ENCODE measurements around the gene PLCB4.

Gene PLCB4

DNA sequence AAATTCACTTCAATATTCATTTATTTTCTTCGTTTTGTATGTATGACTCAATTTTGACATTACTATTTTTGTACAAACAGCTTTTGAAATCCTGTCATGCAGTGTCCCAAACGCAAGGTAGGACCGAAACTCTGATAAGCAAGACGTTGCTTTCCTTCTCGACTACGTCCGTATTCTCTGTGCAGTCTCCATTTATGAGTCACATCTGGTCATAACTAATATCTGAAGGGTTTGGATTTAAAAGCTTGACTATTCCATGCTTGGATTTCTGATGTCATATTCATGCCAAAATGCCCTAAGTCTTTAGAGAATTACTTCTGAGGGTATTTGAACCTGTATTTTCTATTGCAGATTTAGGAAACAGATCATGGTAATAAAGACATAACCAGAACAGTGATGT, 407.8 kb downstream of the PLCB4 start:
- no peak for DNase-seq

GRCh38 chr20:9478771-9479170, 409.9 kb downstream of the PLCB4 start:
- DNase-seq, result no peak

GRCh38 chr20:9480066-9480465, 411.2 kb downstream of the PLCB4 start:
- peak; percentile 43 for DNase-seq

GRCh38 chr20:9482180-9482579, 413.3 kb downstream of the PLCB4 start:
- no peak for DNase-seq

DNA sequence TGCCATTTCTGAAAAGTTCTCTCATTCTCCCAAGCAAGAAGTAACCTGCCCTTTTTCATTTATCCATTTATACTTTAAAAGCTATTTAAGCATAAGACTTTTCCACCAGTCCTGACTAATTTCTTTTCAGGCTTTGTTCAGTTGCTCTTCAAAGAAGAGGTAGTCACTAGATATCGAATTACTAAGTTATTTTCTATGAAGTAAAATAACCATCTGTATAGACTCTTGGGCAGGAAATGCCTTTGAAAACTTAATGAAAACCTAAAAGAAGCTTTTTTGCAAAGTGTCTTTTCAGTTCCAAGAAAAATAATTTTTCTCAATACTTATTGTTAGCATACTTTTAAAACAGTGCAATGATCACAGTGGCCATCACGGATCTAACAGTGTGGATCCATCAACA, 414.2 kb downstream of the PLCB4 start:
- no peak for DNase-seq

DNA sequence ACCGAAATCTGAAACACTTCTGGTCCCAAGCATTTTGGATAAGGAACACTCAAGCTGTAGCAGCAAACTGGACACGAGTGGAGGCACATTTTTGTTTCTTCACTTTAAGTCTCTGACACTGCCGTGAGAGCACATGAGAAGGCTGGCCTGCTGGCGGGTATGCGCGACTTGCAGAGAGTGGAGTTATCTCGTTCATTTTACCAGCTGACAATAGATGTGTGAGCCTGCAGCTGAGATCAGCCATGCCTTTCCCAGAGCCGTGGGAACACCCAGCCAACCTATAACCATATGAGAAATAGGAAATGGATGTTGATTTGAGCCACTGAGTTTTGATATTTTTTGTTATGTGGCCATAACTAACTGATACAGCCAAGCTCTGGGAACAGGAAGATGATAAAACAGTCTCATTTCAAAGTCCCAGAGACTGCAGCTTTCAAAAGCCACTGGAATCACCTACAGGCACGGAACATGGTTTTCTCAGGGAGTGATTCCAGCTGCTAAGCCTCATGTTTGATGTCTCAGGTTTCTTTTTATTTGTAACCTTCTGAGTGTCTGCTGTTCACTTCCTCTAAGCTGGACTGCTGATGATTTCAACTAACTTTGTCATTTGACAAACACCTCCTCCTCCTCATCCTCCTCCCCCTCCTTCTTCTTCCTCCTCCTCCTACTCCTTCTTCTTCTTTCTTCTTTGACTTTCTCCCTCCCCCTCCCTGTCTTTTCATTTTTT, 416.9 kb downstream of the PLCB4 start:
- DNase-seq, result no peak

DNA sequence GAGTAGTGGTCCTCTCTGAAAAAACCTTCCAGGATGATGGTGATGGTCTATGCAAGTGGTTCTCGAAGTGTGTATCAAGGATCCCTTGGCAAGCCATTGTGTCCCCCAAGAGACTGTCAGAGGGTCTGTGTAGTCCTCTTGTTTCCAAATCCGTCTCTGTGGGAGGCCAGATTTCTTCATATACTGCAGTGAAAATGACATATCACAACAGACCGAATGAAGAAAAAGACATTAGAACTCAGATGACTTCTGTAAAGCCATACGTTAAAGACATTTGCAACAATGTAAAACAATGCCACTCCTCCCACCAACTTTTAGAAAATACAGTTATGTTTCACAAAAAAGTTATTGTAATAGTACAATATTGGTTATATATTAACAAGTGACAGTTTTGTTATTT, 418.3 kb downstream of the PLCB4 start:
- DNase-seq, result no peak

DNA sequence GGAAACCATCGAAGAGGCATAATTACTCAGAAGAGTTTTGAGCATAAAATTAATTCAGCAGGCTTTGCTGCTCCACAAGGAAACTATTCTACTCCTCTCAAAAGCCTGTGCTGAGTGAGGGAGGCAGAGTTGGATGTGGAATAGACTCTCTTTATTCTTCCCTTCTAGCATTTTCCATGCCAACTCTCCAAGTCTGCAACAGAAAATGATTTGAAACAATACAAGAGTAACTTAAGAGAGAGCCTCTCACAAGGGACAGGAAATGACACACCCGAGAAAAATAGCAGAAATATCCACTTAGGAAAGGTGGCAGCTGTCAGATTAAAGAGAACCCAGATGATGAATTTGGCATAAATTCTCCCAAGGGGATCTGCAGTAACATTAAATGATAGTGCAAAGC, 419.2 kb downstream of the PLCB4 start:
- no peak for DNase-seq

DNA sequence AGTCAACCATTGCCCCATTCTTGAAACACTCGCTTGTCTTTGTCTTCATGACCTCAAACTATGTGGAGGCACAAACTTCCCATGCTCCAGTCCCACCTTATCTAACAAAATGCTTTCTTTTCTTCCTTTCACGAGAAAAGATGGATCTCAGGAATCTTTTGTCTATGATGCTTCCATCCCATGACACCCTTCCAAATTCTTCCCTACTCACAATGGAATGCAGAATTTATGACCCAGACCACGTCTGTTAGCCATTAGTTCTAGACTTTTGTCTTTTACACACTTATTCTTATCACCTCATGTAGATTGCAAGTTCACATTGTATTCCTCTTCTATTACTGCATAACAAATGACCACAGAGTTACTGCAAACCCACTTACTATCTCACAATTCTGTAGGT, 421.3 kb downstream of the PLCB4 start:
- DNase-seq, result no peak

- DNase-seq, result no peak
These were observed 421.7 kb downstream of the PLCB4 start for GRCh38 chr20:9490631-9491030.

DNA sequence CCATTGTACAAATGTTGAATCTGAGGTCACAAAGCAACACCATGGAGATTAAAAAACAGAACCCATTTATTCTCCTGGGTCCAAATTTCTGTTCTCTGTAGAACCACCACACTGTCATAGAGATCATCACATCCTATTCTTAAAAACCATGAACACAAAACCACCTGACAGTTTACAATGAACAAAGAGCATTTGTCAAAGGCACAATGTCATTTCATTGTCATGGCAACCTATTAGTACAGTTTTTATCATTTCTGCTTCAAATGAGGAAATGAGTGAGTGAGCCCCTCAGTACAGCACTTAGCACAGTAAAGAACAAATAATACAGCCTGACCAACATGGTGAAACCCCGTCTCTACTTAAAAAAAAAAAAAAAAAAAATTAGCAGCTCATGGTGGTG, 422.4 kb downstream of the PLCB4 start:
- DNase-seq, result no peak

- DNase-seq, result no peak
These were observed 423.2 kb downstream of the PLCB4 start for GRCh38 chr20:9492067-9492466.

DNA sequence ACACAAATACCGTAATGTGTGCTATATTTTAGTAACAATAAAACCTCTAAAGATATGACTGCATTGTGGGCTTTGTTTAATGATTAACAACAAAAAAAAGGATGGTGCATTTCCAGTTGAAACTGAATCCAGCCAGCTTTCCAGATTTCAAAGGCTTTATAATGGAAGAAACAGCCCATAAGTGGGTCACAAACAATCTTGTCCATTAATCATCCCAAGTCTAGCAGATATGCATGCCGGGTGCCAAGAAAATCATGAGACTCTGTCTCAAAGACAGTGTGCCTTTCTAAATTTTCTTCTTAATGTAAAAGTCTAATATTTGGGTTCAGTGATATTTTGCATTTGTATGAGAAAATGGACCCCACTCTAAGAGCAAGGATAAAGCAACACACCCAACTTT, 424.9 kb downstream of the PLCB4 start:
- no peak for DNase-seq

DNA sequence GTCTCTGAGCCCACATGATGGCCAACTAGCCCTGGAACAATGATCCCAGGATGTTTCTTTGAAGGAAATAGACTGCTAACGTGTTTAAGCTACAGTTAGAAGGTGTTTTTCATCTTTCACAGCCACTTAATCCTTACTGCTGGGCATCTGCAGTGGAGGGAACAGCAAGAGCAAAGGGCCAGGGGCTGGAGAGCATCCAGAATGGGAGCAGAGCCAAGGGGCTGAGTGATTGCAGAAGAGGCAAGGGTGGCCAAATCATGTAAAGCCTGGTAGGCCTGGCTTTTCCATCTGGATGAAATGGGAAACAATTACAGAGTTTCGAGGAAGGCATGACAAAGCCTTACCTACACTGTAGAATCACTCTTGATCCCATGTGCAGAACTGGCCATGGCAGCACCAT, 426.8 kb downstream of the PLCB4 start:
- no peak for DNase-seq

DNA sequence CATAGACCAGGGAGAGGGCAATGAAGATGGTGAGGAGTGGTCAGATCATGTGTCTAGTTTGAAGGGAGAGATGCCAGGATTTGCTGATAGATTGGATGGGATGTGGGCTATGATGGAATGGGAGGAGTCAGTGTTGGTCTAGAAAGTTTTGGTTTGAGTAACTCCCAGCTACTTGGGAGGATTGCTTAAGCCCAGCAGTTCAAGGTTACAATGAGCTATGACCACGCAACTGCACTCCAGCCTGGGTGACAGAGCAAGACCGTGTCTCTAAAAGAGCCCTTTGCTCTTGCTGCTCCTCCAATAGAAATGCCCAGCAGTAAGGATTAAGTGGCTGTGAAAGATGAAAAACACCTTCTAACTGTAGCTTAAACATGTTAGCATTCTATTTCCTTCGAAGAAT, 427.3 kb downstream of the PLCB4 start:
- DNase-seq, result no peak

GRCh38 chr20:9498322-9498721, 429.4 kb downstream of the PLCB4 start:
- no peak for DNase-seq

DNA sequence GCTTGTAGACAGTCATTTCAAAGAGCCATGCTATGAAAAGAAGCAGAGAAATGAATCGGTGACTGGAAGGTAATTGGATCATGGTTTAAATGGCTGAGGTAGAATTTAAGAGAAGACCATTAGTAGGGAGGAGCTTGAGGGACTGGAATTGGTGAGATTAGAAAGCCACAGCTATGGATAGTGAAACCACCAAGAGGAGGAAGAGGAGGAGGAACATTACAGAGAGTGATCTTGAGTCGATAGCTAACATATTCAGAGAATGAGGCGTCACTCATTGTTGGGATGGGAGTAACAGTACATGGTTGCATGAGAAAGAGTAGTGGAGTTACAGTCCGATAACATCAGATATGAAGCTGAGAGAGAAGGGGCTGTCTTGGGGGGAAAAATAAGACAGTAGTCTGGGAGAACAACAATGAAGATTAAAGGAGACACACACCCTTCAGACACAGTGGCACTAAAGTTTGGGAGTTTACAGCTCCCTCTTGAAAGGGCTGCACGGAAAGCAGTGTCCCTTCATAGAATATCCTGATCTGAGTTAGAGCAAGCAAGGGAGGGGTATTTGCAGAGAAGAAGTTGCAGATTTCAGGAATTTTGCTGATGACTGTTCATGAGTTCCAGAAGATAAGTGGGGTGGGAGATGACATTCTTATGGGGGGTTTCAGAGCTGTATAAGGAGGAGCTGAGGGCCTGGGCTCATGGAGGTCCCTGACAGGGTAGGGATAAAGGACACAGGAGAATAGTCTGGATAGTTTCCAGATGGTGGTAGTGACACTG, 430.4 kb downstream of the PLCB4 start:
- no peak for DNase-seq

DNA sequence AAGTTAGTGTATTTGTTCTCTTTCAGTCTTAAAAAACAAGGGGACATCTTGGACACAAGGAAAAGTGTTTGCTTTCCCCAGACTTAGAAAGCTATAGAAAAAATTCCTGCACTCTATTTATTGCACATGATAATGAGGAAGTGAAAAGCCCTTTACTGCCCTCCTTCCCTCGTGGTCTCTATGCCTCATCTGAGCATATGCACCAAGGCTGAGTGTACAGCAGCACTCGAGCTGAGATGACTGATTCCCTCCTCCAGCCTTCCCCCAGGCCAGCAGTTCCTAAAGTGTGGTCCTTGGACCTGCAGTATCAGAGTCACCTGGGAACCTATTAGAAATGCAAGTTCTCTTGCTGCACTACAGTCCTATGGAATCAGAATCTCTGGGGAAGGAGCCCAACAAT, 431.2 kb downstream of the PLCB4 start:
- DNase-seq, result no peak

DNA sequence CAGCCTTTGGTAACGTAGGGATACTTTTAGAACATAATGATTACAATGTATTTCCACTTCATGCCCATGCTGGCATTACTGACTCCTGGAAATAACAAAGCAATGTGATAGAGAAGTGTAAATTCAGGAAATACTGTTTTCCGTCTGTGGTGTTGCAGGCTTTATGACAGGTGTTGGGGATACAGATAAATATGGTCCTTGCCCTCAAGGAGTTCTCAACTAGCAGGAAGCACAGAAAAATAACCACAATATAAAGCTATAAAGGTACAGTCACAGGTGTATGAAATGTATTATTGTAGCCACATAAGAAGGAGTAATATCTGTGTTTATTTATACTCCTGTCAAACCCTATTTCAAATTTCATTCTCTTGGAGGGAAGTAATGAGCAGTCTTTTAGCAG, 432.6 kb downstream of the PLCB4 start:
- DNase-seq, result no peak

DNA sequence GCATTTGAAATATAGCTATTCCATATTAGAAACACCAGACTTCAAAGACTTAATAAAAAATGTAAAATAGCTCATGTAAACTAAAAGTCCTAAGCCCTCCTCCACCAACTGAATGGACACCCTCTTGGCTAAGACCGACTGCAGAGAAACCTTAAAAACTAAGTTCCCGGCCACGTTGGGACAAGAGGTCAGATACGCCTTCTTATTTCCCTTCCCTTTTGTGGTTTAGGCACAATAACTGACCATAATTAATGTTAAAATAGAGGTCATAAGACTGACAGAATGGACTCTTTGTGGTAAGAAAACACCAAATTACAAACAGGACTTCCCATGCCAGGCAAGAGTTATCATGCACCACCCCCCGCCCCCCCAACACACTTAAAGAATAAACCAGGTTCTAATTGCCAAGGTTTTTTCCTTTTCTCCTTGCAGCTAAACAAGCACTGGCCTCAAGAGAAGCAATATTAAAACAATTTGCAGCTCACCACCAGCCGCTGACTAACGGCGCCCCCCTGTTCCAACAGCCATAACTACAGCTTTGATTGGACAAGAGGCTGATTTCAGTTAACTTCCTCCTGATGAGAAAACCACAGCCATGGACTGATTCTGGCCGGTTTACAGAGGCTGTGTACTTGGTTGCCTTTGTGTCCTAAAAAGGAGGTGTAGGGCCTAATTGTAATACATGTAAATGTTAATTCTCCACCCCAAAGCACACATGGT, 434.8 kb downstream of the PLCB4 start:
- DNase-seq, result no peak

DNA sequence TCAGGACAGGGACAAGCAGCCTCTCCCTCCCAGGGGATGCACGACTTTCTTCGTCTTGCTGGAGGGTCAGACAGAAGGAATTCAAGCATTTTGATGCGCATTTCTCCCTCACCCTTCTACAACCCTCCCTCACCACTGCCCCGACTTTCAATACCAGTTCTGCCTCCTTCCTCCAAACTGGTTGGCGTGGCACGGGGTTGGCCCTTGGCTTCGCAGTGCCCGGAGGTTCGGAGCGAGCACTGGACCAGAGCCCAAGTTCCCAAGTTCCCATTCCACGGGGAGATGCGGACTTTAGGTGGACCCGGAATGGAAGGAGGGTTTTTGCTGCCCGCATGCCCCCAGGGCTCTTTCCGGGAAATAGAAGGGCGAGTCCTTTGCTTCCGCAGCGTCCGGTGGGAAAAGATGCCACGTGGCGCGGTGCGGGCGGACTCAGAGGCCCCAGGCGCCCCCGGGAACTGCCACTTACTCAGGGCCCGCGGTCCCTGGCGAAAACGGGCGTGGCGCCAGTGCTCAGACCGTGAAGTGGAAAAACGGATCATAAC, 437.5 kb downstream of the PLCB4 start:
- no peak for DNase-seq

DNA sequence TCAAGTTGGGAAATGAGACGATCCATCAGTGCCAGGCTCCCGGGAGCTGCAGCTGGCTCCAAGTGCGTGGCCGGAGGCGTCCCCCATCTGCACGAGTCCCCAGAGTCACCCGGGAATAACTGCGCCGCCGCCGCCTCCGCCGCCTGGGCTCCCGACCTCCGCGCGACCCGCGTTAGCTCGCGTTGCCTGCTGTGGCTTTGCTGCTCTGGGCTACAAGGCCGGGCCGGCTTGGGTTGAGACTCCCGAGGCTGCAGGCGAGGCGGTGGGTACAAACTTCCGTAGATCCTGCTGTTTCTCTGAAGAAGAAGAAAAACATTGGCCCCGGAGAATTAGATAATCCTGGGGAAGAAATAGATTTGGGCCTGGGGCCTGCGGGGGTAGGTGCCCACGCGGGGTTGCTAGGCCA, 438.1 kb downstream of the PLCB4 start:
- peak; percentile 82 for DNase-seq

GRCh38 chr20:9507544-9508239, 438.8 kb downstream of the PLCB4 start:
- peak; percentile 60 for DNase-seq

Data from eye (tissue), 1 donor.